ENCODE measurements around the gene SIRT7. TPM values are rescaled to one million over a fixed set of nuclear protein-coding genes. Genes with fewer than 3 reads are reported as not detected.

SIRT7 gene
- total and polyA plus RNA-seq, 2 donors (not counting 3 experiments of a cell fraction or from before 2014, with no cell fraction given): 11.6 to 28.8 TPM

DNA sequence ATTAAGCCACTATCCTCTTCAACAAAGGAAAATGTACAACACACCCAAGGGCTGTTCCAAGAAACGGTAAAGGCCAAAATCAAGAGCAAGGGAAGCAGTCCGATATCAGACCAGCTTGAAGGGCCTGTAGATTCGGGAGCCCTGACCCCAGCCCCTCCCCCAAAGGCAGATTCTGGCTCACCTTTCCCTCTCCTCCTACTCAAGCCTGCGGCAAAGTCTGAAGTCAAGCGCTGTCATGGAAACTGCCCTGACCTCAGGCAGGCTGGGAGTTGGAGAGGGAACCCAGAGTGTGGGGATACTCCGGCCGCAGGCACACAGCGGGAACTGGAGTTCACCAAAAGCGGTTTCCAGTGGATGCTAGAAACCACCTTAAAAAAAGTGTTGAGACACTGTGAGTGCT lies 28.4 kb downstream of the SIRT7 start:
- no peak overlapping the region for H2AFZ ChIP-seq (ENCODE audit: low read depth, low read length)
- H3K4me3 ChIP-seq (replicated peaks in 1 of 3; ENCODE audit: insufficient read depth in 1 of 3, low read depth in 1 of 3, low read length in 3 of 3): no peak overlapping the region
- DNase-seq (ENCODE audit: low read depth, low spot score): no peak
- no peaks in the 10 kb centered on the region for H3K9me3 ChIP-seq (replicated peaks; ENCODE audit: control insufficient read depth, insufficient read depth, low read length)
- dilution Hi-C loops (cut with MboI; ENCODE audit: extremely low pct_ligation_motif_present, low sequenced_read_pairs) (no loop called here), intact Hi-C loops (cut with micrococcal nuclease) (loop anchor here (2.0 kb wide), 2 partner anchors 19 to 21 kb away; partner anchors contain the start of genes ARHGDIA and PCYT2)
- peaks cover 24 to 42% of the 10 kb centered on the region in 2 experiments for H3K36me3 ChIP-seq (ENCODE audit: control insufficient read depth in 2 of 2, extremely low read depth in 1 of 2, insufficient read depth in 2 of 2, low read length in 2 of 2)
- TF ChIP-seq POLR2A (IDR thresholded peaks at IDR 0.05; ENCODE audit: low read depth, low read length): no peak
- TF ChIP-seq, protein P1, sequence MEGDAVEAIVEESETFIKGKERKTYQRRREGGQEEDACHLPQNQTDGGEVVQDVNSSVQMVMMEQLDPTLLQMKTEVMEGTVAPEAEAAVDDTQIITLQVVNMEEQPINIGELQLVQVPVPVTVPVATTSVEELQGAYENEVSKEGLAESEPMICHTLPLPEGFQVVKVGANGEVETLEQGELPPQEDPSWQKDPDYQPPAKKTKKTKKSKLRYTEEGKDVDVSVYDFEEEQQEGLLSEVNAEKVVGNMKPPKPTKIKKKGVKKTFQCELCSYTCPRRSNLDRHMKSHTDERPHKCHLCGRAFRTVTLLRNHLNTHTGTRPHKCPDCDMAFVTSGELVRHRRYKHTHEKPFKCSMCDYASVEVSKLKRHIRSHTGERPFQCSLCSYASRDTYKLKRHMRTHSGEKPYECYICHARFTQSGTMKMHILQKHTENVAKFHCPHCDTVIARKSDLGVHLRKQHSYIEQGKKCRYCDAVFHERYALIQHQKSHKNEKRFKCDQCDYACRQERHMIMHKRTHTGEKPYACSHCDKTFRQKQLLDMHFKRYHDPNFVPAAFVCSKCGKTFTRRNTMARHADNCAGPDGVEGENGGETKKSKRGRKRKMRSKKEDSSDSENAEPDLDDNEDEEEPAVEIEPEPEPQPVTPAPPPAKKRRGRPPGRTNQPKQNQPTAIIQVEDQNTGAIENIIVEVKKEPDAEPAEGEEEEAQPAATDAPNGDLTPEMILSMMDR (IDR thresholded peaks at IDR 0.05; ENCODE audit: extremely low read depth in 1 of 2, insufficient read depth in 1 of 2, low read depth in 1 of 2, low read length in 2 of 2): no peak
- no peak overlapping the region for H3K9ac ChIP-seq (replicated peaks; ENCODE audit: extremely low read depth, insufficient read depth, low read length)
- no peaks in the 10 kb centered on the region for H3K9me1 ChIP-seq (replicated peaks; ENCODE audit: control insufficient read depth, extremely low read depth, insufficient read depth, low read length)
- H4K20me1 ChIP-seq (replicated peaks; ENCODE audit: control insufficient read depth, extremely low read depth, insufficient read depth, low read length): no peaks in the 10 kb centered on the region
- no peaks in the 10 kb centered on the region for H3K27me3 ChIP-seq (ENCODE audit: control insufficient read depth in 2 of 2, insufficient read depth in 2 of 2, low read length in 2 of 2)
- POLR2A ChIA-PET: no interaction called here
- peaks cover 55% of the 10 kb centered on the region for H3K79me2 ChIP-seq (ENCODE audit: control insufficient read depth, insufficient read depth, low read length)
- peak overlapping the region; percentile 84 for H3K4me2 ChIP-seq (ENCODE audit: insufficient read depth, low read length)
- peaks cover 13% of the 10 kb centered on the region for H3K4me1 ChIP-seq (ENCODE audit: control insufficient read depth, extremely low read depth, insufficient read depth, low read length)
- no peak for FAIRE-seq
- no peak overlapping the region for H3K27ac ChIP-seq (ENCODE audit: insufficient read depth, low read depth, low read length)
- BruUV-seq (replicated peaks): no TSS peak
- CTCF ChIA-PET: no interaction called here

DNA sequence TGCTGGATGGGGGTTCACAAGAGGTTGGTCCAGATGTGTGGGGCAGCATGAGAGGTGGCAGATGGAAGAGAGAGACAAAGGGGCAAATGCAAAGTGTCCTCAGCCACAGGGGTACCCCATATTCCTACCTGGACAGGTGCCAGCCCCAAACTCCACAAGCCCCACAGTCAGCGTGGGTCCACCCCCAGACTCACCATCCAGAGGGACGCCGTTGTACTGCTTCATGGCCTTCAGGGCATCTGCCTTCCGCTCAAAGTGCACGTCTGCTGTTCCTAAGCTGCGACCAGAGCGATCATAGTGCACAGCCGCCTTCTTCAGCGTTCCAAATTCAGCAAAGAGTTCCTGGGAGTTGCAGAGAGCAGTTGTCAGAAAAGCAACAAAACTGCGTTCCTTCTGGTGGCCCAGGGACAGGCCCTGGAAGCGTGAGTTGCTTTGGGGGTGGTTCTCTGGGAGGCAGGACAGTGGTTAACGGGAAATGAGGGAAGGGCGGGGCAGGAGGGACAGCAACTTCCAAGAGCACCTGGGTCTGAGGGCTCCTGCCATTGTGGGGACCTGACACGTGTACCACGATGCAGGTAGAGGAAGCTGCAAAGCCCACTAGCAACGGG lies 28.9 kb downstream of the SIRT7 start:
- POLR2A ChIA-PET: no interaction called here

More for the DNA sequence above, 28.9 kb downstream of the SIRT7 start:
- no peak for TF ChIP-seq POLR2A (IDR thresholded peaks at IDR 0.05; ENCODE audit: low read depth, low read length)
- no peak for TF ChIP-seq EZH2 (IDR thresholded peaks at IDR 0.05; ENCODE audit: borderline replicate concordance, low read depth, low read length, severe bottlenecking)
- no peak for TF ChIP-seq GATA2 (IDR thresholded peaks at IDR 0.05; ENCODE audit: insufficient read depth, insufficient read length, low read depth, low read length)
- TF ChIP-seq JUN (IDR thresholded peaks at IDR 0.05; ENCODE audit: borderline replicate concordance, insufficient read depth, insufficient read length, low read depth): no peak
- TF ChIP-seq, protein P2, sequence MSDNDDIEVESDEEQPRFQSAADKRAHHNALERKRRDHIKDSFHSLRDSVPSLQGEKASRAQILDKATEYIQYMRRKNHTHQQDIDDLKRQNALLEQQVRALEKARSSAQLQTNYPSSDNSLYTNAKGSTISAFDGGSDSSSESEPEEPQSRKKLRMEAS (IDR thresholded peaks at IDR 0.05; ENCODE audit: insufficient read depth, insufficient read length): no peak
- no peak for TF ChIP-seq POLR2AphosphoS5 (IDR thresholded peaks at IDR 0.05; ENCODE audit: insufficient read depth, low read depth, low read length)
- TF ChIP-seq MYC (IDR thresholded peaks at IDR 0.05; ENCODE audit: low read depth, low read length): no peak
- Histone ChIP-seq H3K9me3 (replicated peaks; ENCODE audit: control insufficient read depth, insufficient read depth, low read length) (no peaks in the 10 kb centered on the region), H3K36me3 (ENCODE audit: control insufficient read depth in 2 of 2, extremely low read depth in 1 of 2, insufficient read depth in 2 of 2, low read length in 2 of 2) (peaks cover 24 to 42% of the 10 kb centered on the region in 2 experiments), H3K9ac (replicated peaks; ENCODE audit: extremely low read depth, insufficient read depth, low read length) (no peak overlapping the region), H3K27ac (ENCODE audit: insufficient read depth, low read depth, low read length) (no peak overlapping the region), H3K4me2 (ENCODE audit: insufficient read depth, low read length) (no peak overlapping the region), H3K4me3 (replicated peaks in 1 of 3; ENCODE audit: insufficient read depth in 1 of 3, low read depth in 1 of 3, low read length in 3 of 3) (no peak overlapping the region), H3K27me3 (ENCODE audit: control insufficient read depth in 2 of 2, insufficient read depth in 2 of 2, low read length in 2 of 2) (no peaks in the 10 kb centered on the region), H4K20me1 (replicated peaks; ENCODE audit: control insufficient read depth, extremely low read depth, insufficient read depth, low read length) (no peaks in the 10 kb centered on the region), H3K9me1 (replicated peaks; ENCODE audit: control insufficient read depth, extremely low read depth, insufficient read depth, low read length) (no peaks in the 10 kb centered on the region), H3K4me1 (ENCODE audit: control insufficient read depth, extremely low read depth, insufficient read depth, low read length) (peaks cover 13% of the 10 kb centered on the region), H2AFZ (ENCODE audit: low read depth, low read length) (no peak overlapping the region), H3K79me2 (ENCODE audit: control insufficient read depth, insufficient read depth, low read length) (peaks cover 55% of the 10 kb centered on the region)
- CTCF ChIA-PET: no interaction called here
- intact Hi-C loops (cut with micrococcal nuclease) (no loop called here), dilution Hi-C loops (cut with MboI; ENCODE audit: extremely low pct_ligation_motif_present, low sequenced_read_pairs) (no loop called here)
- FAIRE-seq: no peak
- DNase-seq (ENCODE audit: low read depth, low spot score): no peak
- no TSS peak for BruUV-seq (replicated peaks)
